Amygdala (tissue), 56 donors: Measurements from ENCODE around the gene SULT1C3.

ENCODE experiments used
- DNase-seq, 56 donors: peaks; one replicate each; lab custom pipeline; 2025; lab: John Stamatoyannopoulos, UW

The SULT1C3 gene

DNA sequence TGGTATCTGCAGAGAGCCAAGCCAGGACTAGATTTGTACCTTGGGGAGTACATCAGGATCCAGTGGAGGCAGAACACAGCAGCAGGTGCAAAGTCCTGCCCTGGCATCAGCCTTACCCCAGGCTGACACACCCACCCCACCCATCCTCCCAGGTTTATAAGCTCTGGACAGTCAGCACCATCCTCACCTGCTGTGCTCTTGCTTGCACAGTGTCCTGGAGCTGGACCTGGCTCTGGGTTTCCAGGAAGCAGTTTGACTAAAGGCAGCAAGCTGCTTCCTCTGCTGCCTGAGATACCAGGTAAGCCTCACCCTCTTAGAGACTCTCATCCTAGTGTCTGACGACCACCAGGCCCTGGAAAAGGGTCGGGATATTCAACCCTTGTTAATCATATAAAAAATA is at the start of gene SULT1C3:
Gene SULT1C3, plus strand, starts transcription at position 183 of the 400 bp plus-strand sequence. CDS start 7,227 bp downstream, outside the sequence.
- DNase-seq, result no peak

DNA sequence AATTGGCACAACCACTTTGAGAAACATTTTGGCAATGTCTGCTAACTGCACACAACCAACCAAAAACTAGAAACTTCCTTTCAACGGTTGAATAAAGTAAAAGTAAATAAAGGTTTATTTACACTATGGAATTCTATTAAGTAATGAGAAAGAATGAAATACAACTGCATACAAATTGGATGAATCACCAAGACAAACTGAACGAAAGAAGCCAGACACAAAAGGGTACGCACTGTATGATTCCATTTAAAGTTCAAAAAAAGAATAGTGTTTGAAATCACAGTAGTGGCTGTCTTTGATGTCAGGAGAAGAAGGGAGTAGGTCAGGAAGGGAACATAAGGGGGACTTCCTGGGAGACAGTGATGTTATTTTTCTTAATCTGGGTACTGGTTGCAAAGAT is 46.5 kb upstream of the SULT1C3 start:
- DNase-seq, result no peak

DNA sequence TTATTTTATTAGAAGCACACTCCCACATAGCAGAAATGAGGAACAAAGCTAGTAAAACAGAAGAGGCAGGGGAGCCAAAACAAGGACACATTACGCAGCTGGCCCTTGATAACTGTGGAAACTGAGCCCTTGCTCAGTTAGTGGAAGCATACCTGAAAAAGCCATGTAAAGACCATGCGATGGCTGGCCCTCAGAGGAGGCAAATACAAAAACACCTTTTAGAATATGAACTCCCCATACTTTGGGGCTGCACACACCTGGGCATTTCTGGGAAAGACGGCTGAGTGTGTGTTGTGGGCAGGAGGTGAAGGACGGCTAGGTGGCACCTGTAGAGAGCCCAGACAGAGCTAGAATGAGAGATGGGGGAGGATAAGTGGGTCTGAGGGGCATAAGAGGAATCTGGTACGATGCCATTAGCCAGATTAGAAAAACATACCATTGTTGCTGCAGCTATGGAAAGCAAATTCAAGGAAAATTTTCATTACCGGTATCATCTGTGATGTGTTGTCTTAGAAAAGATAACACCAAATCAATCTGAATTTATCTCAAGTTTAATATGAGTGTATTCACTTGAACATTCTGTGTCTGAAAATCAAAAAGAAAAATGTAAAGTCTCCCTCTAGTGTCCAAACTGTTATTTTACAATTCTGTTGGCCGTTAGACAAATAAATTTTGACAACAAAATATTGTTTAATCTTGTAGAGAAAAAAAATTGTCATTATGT is 45.2 kb upstream of the SULT1C3 start:
- DNase-seq, result no peak

DNA sequence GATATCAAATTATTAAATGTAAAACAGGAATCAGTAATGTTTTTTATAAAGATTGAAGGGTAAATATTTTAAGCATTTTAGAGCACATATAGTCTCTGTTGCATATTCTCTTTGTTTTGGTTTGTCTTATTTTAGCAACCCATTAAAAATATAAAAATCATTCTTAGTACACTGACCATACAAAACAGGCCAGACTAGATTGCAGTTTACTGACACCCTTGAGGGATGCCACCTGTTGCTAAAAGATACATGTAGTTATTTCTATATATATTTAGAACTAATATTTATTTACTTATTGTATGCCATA is 44.7 kb upstream of the SULT1C3 start:
- DNase-seq, result no peak

DNA sequence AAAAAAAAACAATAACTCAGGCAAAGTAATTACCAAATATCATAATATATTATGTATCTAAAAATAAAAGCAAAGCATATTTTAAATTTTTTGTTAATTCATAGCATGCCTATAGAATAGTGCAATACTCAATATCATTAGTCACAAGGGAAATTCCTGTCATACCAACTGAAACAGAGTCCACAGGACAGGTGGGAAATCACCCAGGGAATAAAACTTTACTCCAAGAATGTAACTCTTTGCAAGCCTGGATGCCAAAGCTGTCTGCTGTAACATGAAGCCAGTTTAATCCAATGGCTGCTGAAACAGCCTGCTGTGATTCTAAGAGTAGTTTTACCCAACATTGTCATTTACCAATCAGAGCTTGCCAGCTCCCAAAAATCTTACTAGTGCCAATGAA is 40.0 kb upstream of the SULT1C3 start:
- DNase-seq, result no peak

DNA sequence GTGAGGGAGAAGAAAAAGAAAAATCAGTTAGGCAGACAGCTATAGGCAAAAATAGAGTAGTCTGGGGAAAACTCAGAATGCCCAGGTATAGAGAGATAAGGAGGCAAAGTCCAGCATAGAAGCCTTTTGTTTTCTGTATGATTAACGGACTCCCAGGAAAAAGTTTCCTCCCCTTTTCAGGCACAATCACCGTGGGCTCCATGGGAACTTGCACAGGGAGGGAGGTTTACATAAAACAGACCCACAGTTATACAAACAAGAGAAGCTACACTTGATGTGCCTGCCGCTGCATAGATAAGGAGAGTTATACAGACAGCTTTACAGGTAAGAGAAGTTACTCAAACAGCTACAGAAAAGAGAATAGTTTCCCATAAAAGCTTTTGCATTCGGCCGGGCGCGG is 39.2 kb upstream of the SULT1C3 start:
- no peak for DNase-seq

GRCh38 chr2:108212671-108213070 is 27.1 kb upstream of the SULT1C3 start:
- no peak for DNase-seq

DNA sequence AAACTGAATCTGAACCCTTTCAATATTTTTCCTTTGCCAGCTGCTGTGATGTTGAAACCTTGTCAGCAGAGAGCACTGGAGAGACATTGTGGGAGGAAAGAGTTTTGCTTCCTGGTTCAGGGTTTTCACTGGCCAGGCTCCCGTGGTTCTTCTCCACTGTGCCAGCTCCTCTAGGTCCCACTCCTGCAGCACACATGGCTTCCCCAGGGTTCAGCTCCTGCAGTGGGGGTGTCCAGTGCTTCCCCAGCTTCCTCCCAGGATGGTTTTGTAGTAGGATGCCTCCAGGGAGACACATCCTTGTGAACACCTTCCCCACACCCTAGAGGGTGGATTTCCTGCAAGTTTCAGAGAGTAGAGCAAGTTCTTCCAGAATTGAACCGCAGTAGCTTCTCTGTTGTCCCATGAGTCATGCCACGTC is 24.0 kb upstream of the SULT1C3 start:
- DNase-seq, result peak in 6 of 56 donors; percentile 1 to 17 (median 4)

DNA sequence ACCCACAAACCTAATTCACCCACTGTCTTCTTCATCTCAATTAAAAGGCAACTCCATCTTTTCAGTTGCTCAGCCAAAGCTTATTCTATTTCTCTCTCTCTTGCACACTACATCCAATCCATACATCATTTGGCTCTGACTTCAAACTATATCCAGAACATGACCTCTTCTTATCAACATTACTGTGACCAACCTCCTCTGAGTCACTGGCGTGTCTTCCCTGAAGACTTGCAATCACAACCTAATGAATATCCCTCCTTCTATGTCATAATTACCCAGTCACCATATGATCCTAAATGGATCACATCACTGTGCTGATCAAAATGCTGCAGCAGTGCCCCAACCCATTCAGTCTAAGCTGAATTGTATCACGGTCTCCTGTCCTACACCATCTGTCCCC is 22.6 kb upstream of the SULT1C3 start:
- DNase-seq, result no peak

DNA sequence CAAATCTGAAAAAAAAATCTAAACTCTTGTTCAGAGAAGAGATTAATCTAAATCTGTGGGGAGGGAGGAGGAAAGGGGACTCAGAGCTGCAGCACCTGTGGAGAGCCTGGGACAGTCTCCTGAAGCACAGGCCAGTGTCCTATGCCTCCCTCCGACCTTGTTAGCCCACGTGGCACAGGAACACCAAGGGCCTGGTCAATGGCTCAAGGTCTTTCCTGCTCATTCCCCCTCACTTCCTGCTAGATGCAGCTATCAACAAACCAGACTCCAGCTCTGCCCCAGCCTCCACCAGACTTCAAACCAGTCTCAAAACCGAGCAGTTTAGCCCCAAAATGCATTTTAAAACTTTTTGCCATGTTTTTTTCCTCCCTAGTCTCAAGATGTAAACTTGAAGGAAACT is 20.1 kb upstream of the SULT1C3 start:
- no peak for DNase-seq

- DNase-seq, result no peak
Observed at GRCh38 chr2:108220191-108220590, 19.6 kb upstream of the SULT1C3 start.

DNA sequence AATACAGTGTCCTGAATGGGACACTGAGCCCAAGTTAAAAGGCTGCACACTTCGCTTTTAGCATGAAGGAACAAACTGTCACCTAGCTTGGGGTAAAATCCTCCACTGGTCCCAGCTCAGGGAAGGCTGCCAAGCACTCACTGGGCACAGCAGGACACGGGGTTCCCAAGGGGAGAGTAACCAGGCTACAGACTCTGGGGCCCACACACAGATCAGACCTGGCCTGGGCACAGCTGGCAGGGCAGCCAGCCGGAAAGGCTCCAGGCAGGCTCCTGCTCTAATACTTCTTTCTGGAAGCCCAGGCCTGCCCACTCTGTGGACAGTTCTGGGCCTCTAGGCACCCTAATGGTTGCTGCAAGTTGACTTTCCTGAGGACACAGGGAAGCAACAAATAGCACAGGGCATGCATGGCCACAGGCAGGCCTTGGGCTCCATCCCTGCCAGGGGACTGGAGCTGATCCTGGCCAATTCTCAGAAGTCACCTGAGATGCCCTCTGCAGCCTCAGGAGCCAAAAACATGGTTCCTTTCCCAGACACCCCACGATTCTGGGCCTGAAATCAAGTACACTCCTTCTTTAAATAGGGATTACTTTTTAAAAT is 18.7 kb upstream of the SULT1C3 start:
- DNase-seq, result peak in 33 of 56 donors; percentile 7 to 77 (median 38)

GRCh38 chr2:108222261-108222660 is 17.5 kb upstream of the SULT1C3 start:
- DNase-seq, result no peak

DNA sequence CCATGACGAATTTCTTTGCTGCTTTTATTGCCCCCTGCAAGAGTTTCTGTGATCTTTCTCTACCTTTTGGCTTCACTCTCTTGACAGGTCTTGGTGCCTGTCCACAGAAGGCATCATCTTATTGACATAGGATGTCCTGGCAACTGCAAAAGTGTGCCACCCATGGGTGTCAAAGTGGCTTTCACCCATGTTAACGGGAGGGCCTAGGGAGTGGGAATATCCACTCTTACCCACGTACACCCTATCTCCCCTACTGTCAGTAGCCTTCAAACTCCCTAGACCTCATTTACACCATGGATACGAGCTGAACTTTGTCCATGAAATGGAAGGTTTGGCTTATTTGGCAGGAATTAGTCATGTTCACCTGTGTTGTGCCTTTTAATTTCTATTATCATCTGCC is 16.2 kb upstream of the SULT1C3 start:
- no peak for DNase-seq

GRCh38 chr2:108224022-108224421 is 15.7 kb upstream of the SULT1C3 start:
- DNase-seq, result no peak

GRCh38 chr2:108226564-108226963 is 13.2 kb upstream of the SULT1C3 start:
- DNase-seq, result no peak

DNA sequence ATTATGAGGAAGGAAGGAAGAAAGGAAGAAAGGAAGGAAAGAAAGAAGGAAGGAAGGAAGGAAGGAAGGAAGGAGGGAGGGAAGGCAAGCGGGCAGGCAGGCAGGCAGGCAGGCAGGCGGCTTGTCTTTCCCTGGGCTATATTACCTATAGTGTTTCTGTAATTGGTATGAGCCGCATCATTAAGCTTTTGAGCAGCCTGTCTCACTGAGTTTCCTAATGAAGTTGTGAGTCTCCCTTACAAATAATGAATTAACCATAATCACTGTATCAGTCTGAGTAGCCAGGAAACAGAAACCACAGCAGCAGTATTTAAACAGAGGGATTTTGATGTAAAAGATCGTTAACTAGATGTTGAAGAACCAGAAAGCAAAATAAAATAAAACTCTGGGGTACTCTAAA is 11.8 kb upstream of the SULT1C3 start:
- no peak for DNase-seq

DNA sequence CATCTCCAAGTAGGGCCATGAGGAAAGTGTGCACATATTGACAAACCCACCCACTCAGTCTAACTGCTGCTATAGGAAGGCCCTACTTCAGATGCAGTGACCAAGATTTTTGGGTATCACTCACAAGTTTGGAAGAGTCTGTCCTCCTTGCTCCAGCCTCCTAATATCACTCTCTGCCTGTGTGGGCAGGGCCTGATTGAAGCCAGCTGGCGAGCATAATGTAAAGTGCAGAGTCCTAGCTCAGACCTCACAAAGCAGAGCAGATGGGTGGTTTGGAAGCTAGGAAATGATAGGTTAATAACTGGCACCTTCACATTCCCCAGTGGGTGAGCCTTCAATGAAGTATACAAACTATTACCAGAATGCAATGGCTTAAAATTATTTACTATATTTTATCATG is 11.2 kb upstream of the SULT1C3 start:
- DNase-seq, result no peak

DNA sequence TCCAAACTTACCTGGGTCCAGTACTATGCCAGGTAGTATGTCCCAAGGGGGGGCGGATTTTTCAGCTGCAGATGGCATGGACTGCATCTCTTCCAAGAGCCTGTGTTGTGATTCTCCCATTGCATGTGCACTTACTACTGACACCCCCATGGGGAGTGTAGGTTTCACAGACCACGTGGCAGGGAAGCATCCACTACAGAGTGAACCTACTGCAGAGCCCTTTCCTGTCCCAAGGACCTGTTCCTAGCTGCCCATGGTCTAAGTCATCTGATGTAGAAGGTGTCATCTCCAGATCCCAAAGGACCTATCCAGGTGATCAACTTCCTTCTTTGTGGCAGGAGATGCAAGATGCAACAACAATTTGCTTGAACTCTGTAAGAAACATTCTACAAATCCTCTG is 9.9 kb upstream of the SULT1C3 start:
- DNase-seq, result no peak

DNA sequence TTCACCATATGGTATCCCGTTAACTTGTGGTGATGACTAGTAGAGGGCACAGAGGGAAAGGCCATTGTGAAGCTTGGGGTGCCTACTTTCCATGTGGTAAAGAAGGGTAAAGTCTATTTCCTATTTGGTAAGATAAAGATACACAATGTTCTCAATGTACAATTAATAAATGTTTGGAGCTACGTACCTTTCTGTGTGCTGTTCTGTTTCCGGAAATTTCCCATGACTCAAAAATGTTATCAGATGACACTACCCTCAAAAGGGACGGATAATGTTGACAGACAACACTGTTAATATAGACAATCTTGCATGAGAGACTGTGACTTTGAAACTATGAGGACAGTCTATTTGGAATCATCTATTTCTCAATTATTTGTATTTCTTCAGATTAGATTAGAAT is 4.2 kb upstream of the SULT1C3 start:
- DNase-seq, result no peak

DNA sequence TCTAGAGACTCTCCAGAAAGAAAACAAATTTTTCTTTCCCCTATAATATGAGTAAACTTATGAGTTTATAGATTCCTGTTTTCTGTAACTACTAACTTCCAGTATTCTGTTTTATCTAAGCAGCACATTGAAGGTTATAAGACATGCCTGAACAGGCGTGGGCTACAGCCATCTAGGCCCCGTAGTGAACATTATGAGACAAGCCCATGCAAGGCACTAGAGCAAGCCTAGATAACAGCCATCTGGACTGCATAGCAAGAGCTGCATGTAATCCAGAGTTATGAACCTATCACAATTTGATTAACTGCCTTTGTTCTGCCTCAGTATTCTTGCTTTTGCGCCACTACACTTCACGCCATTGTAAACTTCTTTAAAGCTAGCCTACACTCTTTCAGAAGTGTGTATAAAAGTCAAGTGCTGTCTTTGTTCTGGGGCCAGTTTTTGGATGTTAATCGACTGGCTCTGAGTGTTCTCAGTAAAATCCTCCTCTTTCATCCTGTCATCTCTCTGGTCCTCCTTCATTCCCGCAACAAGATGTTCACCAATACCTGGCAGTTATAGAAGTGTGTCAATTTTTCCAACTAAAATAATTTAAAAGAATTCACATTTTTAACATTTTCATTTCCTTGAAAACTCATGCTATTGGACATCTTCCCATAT is 3.0 kb upstream of the SULT1C3 start:
- DNase-seq, result no peak

GRCh38 chr2:108240966-108241365 is 1.2 kb downstream of the SULT1C3 start:
- DNase-seq, result no peak
